ENCODE data around the gene TMEM232.

The TMEM232 gene

DNA sequence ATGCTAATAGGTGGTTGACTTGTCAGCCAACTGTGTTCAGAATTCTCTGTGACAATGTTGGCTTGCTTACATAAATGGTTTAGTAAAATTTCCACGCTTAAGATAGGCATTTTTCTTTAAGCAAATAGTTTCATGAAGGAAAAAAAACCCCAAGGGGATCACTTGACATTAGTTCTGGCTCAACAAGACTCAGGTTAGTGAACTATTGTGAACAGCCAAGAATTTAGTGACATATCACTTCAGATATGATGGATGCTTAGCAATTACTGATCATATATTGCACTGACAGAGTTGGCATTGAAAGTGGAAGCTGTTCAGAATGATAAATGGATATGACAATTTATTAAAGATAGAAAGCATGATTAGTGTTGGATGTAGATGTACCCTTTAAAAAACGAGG is 218.5 kb downstream of the TMEM232 start:
- DNase-seq: no peak

DNA sequence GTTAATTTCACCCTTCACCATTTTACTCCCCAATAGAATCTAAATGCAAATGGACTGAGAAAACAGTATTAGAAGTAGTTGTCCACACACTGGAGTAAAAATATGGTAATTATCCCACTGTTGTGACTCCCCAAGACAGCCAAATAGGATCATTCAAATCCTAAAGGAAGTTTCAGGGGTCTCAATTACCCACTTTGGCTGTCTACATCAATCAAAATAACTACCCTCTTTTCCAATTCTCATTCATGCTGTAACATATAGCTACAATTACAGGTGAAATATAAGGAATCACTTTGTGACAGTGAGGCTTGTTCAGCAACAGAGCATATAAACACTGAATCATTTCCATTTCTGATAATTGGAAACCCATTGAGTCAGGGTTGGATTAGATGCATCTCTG is 220.1 kb downstream of the TMEM232 start:
- no peak for DNase-seq

DNA sequence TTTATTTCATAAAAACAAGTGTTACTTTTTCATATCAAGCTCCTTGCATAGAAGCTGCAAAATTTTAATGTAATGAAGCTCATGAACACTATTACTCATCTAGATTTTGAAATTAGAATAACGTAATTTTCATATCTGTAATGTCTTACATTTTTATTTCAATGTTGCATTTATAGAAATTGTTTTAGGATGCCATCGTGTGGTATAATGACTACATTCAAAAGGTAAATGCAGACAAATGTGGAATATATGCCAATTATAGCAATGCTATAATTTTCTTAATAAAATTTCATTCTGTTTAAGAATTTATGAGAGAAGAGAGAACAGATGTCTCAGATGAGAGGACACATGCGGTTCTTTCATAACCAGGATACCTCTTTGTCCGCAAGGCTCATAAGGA is 230.2 kb downstream of the TMEM232 start:
- no peak for DNase-seq

DNA sequence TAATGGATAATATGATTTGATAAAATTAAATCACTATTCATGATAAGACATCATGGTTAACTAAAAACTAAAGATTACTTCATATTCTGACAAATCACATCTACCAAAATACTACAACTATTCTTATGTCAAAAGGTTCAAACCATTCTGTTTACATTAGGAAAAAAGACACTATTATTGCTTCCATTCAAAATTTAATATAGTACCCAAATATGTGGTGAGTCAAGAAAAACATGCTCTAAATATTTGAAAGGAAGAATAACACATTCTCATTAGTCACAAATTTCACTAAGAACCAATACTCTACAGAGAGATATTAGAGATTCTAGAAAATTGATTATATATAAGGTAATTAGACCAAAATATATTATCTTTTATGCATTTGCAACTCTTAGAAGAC is 234.0 kb downstream of the TMEM232 start:
- DNase-seq: no peak

DNA sequence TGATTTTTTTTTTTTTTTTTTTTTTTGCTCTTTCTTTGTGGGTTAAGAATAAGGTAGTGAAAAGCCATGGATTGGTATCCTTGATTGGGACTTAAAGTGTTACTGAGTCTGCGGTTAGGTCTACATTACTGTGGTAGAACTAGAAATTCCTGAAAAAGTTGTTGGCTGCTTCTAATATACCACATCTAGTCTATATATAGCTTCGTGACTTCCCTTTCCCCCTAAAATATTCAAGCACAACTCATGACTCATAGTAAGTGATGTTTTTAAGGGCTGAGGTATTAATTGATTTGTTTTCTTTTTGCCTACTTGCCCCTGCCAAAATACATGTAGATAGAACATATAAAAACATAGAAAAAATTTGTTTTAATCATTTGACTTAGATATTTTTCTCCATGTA is 247.6 kb downstream of the TMEM232 start:
- peak in 1 of 2 experiments; percentile 19 for DNase-seq

DNA sequence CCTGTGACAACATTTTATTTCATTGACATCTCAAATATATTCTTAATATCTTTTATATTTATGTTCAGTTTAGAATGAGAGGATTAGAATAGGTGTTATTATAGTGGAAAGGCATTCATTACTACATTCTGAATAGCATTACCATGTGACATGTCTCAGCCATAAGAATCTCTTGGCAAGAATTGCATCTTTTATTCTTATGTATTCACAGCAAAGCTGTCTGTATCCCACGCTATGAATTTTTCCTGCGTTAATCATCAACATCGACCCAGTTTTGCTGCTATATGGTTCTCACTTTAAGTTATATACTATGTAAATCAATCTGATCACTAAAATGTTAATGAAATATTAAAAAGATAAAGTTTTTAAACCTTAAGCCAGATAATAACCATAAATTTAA is 248.6 kb downstream of the TMEM232 start:
- no peak for DNase-seq

DNA sequence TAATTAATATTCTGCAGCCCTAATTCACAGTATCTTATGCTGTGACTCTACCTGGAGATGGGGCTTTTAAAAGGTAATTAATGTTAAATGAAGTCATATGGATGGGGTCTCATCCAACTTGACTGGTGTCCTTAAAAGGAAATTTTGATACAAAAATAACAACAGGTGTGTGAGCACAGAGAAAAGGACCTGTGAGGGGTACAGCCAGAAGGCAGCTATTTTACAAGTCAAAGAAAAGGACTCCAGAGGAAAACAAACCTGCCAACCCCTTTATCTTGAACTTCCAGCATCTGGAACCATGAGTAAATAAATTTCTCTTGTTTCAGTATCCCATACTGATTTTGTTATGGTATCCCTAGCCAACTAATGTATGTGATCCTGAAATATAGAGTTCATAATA is 250.3 kb downstream of the TMEM232 start:
- no peak for DNase-seq

DNA sequence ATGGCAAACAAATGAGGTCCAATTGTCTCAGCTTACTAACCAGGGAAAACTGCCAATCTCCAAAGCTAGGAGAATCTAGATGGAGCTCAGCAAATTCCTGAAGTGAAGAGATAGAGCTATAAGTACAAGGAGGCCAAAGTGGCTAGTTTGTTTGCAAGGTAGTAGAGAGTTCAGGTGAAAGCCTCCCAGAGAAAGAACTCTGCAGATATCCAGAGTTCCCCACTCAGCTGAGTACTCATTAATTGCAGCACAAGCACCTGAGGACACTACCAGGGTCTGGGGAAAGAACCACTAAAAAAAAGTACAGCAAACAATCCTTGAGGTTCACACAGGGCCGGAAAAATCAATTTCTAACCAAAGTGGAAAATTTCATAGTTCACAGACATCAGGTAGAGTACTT is 250.9 kb downstream of the TMEM232 start:
- no peak for DNase-seq

DNA sequence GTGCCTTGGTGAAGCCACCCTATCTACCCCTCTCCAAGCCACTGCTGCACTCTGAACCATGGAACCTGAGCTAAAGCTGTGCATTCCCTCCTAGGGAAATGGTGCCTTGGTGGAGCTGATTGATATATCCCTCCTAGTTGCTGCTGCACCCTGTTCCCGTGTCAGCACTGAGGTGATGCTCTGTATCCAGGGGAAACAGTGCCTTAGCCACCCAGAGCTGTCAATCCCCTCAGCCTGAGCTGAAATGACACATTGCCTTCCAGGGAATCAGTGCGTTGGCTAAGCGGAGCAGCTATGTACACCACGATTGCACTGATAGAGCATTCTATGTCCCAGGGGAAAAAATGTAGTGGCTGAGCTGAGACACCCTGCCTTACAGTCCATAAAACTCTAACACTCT is 257.0 kb downstream of the TMEM232 start:
- no peak for DNase-seq

DNA sequence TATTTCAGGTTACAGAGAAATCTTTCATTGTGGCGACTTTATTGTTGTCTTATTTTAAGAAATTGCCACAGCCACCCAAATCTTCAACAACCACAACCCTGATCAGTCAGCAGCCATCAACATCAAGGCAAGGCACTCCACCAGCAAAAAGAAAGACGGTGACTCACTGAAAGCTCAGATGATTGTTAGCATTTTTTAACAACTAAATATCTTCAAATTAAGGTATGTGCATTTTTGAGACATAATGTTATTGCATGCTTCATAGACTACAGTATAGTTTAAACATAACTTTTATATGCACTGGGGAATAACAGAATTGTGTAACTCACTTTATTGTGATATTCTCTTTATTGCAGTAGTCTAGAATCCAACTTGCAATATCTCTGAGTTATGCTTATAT is 263.4 kb downstream of the TMEM232 start:
- DNase-seq: no peak

DNA sequence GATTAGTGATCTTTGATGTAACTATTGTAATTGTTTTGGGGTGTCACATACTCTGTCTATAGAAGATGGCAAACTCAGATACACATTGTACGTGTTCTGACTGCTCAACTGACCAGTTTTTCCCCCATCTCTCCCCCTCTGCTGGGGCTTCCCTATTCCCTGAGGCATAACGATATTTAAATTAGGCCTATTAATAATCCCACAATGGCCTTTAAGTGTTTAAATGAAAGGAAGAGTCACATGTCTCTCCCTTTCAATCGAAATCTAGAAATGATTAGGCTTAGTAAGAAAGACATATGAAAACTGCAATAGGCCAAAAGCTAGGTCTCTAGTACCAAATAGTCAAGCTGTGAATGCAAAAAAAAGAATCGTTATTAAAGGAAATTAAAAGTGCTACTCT is 265.6 kb downstream of the TMEM232 start:
- no peak for DNase-seq

DNA sequence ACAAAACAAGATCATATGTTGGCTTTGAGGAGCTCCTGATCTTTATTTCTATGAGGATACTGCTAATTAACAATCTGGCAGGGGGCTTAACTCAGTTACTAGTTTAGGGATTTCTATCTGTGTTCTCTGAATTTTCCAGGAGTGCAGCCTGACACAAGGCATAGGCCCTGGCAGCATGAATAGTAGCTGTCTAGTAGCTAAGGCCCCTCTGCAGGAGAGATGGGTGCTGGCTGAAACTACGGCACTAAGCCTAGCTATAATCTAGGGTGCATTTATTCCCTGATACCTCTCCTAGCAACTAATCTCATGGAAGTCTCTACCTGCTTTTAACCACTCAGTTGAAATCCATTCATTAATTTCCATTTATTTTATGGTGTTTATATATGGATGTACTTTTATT is 268.2 kb downstream of the TMEM232 start:
- DNase-seq: no peak

DNA sequence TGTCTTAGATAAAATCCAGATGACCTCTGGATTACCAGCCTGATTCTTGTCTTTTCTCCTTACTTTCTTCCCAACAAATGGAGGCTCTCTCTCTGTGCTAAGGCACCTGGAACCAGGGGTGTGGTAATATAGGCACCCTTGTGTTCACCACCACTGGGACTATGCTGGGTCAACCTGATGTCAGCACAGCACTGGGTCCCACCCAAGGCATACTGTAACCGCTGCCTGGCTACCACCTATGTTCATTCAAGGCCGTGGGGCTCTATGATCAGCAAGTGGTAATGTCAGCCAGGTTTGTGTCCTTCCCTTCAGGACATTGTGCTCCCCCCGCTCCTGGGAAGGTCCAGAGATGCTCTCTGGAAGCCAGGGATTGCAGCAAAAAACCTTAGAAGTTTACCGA is 283.6 kb downstream of the TMEM232 start:
- no peak for DNase-seq

DNA sequence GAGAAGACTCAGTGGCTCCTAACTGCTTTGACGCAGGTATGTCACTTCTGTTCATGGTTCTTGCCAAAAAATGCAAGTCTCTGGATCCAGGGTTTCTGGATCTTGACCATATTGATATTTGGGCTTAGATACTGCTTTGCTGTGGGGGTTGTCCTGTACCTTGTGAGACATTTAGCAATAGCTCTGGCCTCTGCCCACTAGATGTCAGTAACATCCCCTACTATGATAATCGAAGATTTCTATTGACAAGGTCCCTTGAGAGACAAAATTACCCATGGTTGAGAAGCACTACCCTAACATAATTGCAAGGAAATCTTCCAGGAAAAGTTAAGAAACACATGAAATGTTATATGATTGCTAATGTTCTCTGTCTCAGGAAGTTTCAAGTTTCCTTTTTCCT is 285.4 kb downstream of the TMEM232 start:
- peak in 1 of 2 experiments; percentile 31 for DNase-seq

DNA sequence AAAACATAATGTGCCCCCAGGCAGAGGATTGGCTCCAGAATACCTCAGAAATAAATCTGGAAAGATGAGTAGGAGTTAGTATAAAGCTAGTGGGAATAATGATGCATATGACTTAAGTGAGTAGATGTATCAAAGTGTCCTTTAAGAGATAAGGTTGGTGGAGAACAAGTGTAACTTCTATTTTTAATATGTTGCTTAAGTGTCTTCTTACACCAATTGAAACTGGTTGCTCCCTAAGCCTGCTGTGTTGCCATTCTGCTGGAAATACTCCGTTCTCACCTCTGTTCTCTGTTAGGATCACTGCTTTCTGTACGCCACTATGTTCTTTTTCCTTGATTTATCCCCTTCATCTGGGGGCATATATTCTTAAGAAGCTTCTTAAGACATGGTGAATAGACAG is 286.4 kb downstream of the TMEM232 start:
- DNase-seq: no peak

DNA sequence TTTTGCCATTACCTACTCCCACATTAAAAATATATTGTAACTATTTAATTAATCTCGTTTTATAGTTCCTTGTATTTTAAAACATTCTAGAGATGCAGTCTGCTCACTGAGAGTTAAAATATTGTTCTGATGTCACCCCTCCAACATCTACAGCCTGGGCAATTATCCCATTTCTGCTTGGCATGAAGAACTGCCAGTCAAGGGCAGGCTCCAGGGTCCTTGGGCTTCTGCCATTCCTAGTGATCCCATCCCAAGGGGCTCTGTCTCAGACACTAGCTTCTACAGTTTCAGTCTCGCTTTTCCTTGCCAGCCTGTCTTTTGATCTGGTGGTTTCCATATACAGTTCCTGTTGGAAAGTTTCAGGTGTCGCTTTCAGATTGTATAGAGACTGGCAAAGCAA is 287.2 kb downstream of the TMEM232 start:
- no peak for DNase-seq

DNA sequence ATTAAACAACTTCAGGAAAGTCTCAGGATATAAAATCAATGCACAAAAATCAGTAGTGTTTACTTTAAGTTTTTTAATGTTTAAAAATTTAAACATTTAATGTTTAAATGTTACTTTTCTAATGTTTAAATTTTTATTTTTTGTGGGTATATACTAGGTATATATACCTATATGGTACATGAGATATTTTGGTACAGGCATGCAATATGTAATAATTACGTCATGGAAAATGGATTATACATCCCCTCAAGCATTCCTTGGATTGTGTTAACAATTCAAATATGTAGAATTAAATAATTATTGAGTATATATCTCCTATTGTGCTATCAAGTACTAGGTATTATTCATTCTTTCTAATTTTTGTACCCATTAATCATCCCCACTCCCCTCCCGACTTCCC is 291.3 kb downstream of the TMEM232 start:
- no peak for DNase-seq

DNA sequence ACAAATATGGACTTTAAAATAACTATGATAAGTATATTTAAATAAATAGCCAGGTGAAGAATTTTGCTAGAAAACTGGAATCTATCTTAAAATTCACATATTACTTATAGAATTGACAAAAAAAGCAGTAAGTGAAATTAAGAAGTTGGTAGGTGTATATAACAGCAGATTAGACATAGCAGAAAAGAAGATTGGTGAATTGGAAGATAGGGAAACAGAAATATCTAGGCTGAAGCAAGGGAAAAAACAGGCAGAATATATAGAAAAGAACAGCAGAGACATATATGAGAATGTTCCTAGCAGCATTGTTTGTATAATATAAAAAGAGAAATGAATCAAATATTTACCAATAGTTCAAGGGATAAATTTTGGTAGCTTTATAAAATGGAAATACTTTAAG is 294.9 kb downstream of the TMEM232 start:
- DNase-seq: no peak

DNA sequence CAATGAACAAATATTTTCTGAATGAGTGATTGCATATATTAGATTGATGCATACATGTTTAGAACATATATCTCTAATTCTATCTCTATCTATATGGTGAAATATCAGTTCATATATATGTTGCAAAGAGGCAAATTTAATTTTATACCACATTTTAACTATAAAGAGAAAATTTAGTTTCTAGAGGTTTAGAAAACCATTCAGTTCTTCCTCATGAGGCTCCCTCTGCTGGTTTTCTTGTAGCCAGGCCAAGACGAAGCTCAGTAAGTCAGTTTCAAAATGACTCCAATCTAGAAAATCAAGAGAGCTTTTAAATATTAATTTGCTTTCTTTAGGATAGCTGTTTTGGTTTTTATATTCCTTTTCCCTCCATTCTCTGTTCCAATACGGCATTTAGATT is 312.1 kb downstream of the TMEM232 start:
- no peak for DNase-seq

DNA sequence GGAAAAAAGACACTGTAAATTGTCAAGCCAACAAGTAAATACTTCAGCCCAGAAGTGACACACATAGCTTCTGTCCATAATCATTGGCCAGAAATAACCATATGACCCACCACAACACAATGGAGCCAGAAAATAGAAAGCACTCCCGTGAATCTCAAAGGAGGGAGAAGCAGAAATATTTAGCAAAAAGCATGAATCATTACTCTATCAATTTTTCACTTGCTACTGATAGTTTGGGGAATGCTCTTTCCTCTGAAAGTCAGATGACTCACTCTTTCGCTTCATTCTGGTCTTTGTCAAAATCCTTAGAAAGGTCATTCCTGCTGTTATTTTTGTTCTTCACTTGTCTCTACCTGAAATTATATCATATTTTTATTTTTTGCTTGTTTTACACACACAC is 312.6 kb downstream of the TMEM232 start:
- DNase-seq: no peak

DNA sequence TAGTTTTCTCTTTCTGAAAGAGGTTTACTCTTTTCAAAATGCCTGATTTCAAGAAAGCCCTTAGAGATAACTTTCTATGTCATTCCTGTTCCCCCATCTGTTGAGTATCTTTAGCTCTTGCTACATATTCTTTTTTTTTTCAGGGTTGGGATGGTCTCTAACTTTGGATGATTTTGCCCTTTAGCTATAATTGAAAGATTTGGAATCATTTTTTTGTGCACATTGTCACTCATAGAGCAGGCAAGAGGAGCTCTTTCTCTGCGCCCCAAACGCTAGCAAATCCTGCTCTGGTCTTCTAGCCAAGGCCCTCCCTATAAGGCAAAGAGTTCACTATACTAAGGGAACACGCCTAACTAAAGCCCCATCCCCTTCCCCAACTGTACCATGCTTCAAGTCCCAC is 316.9 kb downstream of the TMEM232 start:
- no peak for DNase-seq

DNA sequence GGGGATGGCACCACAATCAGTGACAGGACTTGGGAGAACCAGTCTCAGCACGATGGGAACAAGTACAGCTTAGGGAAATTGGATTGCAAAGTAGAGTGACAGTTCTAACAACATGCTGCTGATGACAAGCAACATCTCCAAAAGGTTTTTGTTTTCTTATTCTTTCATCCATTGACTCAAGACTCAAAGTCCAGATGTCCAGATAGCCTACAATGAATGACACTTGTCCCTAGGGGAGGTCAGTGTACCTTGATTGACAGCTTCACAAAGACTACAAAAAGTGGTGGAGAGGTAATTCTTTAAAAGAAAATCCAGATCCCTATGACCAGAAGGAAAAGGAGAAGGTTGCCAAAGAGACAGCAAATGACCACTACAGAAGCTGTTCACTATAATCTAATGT is 323.9 kb downstream of the TMEM232 start:
- DNase-seq: no peak

DNA sequence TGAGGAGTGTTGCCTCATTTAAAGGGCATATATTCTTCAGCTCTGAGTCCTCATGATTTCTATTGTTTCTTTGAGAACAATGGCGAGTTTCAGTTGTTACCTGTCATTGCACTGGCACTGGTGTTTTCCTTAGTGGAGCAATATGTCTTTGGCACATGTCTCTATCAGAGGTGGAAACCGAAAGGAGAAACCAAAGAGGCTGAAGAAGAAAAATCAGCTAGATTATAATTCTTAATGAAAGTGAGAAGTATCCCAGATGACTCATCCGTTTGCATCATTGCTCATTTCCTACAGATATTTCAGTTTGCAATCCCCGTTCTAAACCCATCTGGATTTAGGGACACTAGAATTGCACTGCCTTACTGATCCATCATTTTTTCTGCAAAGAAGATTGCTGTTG is 324.6 kb downstream of the TMEM232 start:
- no peak for DNase-seq

DNA sequence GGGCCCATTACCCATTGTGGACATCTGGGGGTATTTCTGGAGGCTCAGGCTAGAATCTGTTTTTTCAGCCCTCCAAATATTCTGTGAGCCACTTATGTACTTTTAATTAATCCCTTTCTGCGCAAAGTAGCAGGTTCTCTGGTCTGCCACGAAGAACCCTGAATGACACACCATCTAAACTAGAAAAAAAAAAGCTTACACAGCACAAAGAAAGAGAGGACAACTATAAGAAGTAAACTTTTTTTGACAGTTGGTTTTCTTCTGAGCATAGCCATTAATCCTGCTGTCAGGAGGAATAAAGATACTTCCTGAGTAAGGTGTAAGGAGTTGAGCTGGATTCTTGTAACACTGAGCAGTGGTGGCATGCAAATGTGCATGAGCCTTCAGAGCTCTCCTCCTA is 327.5 kb downstream of the TMEM232 start:
- no peak for DNase-seq

DNA sequence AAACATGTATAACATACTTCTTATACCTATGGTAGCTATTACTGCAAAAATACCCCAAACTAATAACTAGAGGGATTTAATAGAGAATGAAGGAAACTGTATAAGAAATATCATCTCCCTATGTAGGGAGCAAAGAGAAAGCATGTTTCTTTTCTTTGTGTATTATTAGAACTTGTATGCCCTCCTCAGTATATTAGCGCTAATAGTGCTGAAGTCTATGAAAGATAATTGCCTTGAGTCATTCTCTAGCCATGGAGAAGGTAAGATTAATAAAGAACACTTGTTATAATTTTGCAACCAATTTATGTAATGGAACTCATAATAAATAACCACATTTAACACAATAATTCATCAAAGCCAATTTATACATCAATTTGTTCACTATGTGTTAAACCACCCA is 329.2 kb downstream of the TMEM232 start:
- no peak for DNase-seq

DNA sequence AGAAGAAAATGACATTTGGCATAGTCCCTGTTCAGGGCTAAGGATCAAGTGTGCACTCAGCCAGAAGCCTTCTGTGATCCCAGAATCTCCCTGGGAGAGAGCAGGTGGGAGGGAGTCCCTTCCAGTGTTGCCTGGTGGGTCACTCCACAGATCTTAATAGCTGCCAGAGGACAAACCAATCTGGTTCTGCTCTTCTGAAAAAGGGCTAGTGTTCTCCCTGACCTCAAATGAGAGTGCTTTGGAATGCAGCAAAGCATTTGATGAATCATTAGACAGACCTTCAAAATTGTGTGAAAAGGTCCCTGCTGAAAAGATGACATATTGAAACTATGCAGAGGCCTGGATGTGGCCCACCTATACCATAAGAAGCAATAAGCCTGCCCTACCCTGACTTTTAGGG is 339.7 kb downstream of the TMEM232 start:
- DNase-seq: peak; percentile 19 to 42
